NB4 (cell line): ENCODE measurements around the gene AHRR.

Experiments
- POLR2A ChIP-seq: IDR thresholded peaks from 2 replicates; pipeline ENCODE4 v1.6.1; 2011; ENCODE audit warnings: mild to moderate bottlenecking; ENCODE audit not compliant: insufficient read length; ENCODE audit errors: extremely low read depth
- TF ChIP-seq, protein P1 (sequence below): IDR thresholded peaks from one replicate; pipeline ENCODE4 v1.5.1; 2012; ENCODE audit warnings: low read depth, low read length
- TF ChIP-seq, protein P2 (sequence below): IDR thresholded peaks from 2 replicates; pipeline ENCODE4 v1.6.1; 2011; ENCODE audit warnings: low read depth, low read length

DNA sequence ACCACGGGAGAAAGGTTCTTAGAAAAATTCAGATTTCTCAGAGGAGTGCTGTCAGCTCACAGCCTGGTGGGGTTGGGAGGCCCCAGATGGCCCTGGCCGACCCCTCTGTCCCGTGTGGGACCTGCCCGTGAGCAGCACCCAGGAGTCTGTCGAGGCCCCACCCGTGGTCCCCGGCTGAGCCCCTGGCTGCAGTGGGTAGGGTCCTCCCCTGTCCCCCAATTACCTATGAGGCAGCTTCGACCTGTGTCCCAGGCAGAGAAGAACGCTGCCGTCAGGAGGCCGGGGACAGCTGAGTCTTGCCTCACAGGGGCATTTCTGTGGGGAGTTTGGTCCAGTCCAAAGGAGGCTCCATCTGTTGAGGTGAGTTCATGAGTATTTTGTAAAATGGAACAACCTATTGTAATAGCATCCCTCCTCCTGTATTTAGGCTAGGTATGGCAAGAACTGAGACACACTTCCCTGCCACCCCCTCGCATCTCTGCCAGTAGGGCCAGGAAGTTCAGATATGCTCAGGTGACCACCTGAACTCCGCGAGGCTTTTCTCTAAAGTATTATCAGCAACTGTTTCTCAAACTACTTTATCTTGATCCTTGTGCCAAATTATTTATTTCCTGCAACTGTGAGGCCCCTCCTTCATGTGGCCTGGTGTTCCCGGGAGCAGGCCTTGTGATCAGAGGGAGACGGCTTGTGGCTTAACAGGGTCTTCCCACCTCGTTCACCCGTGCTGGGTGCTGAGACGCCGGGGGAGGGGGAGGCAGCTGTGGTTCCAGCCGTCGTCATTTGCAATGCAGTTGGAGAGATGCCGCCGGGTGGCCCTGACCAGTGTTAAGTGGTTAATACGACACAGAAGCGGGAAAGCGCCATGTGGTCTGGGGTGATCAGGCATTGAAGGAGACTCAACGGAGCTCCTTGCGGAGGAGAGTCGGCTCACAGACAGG, 1.7 kb downstream of the AHRR start:
- no peak for TF ChIP-seq POLR2A
- TF ChIP-seq, protein P1, sequence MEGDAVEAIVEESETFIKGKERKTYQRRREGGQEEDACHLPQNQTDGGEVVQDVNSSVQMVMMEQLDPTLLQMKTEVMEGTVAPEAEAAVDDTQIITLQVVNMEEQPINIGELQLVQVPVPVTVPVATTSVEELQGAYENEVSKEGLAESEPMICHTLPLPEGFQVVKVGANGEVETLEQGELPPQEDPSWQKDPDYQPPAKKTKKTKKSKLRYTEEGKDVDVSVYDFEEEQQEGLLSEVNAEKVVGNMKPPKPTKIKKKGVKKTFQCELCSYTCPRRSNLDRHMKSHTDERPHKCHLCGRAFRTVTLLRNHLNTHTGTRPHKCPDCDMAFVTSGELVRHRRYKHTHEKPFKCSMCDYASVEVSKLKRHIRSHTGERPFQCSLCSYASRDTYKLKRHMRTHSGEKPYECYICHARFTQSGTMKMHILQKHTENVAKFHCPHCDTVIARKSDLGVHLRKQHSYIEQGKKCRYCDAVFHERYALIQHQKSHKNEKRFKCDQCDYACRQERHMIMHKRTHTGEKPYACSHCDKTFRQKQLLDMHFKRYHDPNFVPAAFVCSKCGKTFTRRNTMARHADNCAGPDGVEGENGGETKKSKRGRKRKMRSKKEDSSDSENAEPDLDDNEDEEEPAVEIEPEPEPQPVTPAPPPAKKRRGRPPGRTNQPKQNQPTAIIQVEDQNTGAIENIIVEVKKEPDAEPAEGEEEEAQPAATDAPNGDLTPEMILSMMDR: no peak
- TF ChIP-seq, protein P2, sequence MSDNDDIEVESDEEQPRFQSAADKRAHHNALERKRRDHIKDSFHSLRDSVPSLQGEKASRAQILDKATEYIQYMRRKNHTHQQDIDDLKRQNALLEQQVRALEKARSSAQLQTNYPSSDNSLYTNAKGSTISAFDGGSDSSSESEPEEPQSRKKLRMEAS: no peak
